Caco-2 (cell line): Measurements from ENCODE around the gene CENPP. TPM values are rescaled to one million over a fixed set of nuclear protein-coding genes. Genes with fewer than 3 reads are reported as not detected.

Experiments used
- BruUV-seq: library from RNA; stranded (reverse); fragments of 400-500 nt; replicated peaks from 2 replicates; lab custom pipeline; 2021; lab: Mats Ljungman, UMichigan
- CTCF ChIA-PET: fragments of 300-600 bp; sonication (Branson Sonifier 250); formaldehyde crosslinking; loops from one replicate; lab custom pipeline; 2022; ENCODE audit warnings: antibody characterized with exemption; lab: Charles Lee
- POLR2A ChIA-PET: fragments of 300-600 bp; sonication (Branson Sonifier 250); formaldehyde crosslinking; loops from one replicate; lab custom pipeline; 2022; ENCODE audit warnings: antibody characterized with exemption; lab: Charles Lee
- DNase-seq, 2 experiments: peaks; one replicate each; pipeline versions ENCODE4 v3.0.0 to v3.0.0-alpha.2; 2020 to 2022
- H3K27me3 ChIP-seq: replicated peaks from 2 replicates; pipeline ENCODE4 v1.6.0; 2011; ENCODE audit warnings: low read length; ENCODE audit not compliant: control insufficient read depth, insufficient read depth
- H3K36me3 ChIP-seq: 2 replicates; pipeline ENCODE4 v1.5.1; 2011; ENCODE audit warnings: low read length; ENCODE audit not compliant: control insufficient read depth, insufficient read depth
- H3K4me1 ChIP-seq: fragments of 250-450 bp; sonication (Bioruptor Pico); 2 replicates; pipeline ENCODE4 v1.5.1; 2020; ENCODE audit warnings: mild to moderate bottlenecking
- H3K4me3 ChIP-seq: 2 replicates; pipeline ENCODE4 v1.5.1; 2011; ENCODE audit warnings: low read depth, mild to moderate bottlenecking, control low read depth, low read length
- H3K9me3 ChIP-seq: fragments of 250-450 bp; sonication (Bioruptor Pico); 2 replicates; pipeline ENCODE4 v1.5.1; 2020; ENCODE audit warnings: mild to moderate bottlenecking, moderate library complexity
- H3K27ac Mint-ChIP-seq: one replicate; pipeline ENCODE4 v1.8.0; 2022; ENCODE audit warnings: mixed read lengths; ENCODE audit not compliant: unreplicated experiment
- H3K27me3 Mint-ChIP-seq: one replicate; pipeline ENCODE4 v1.8.0; 2022; ENCODE audit warnings: mixed read lengths; ENCODE audit not compliant: insufficient read depth, unreplicated experiment
- H3K36me3 Mint-ChIP-seq: one replicate; pipeline ENCODE4 v1.8.0; 2022; ENCODE audit warnings: mild to moderate bottlenecking, mixed read lengths; ENCODE audit not compliant: insufficient read depth, unreplicated experiment
- H3K4me1 Mint-ChIP-seq: one replicate; pipeline ENCODE4 v1.8.0; 2022; ENCODE audit warnings: low read depth, mixed read lengths; ENCODE audit not compliant: unreplicated experiment
- H3K4me3 Mint-ChIP-seq: one replicate; pipeline ENCODE4 v1.8.0; 2022; ENCODE audit warnings: mild to moderate bottlenecking, moderate library complexity, mixed read lengths; ENCODE audit not compliant: unreplicated experiment
- H3K9me3 Mint-ChIP-seq: one replicate; pipeline ENCODE4 v1.8.0; 2022; ENCODE audit warnings: mixed read lengths; ENCODE audit not compliant: unreplicated experiment
- CTCF ChIP-seq, 2 experiments: fragments of 200-600 bp in 1 of 2; IDR thresholded peaks; 1 replicate in 1 of 2; 2 replicates in 1 of 2; pipeline versions ENCODE4 v1.5.1 to v1.8.0; 2011 to 2022; ENCODE audit warnings: antibody characterized with exemption in 1 of 2, control low read depth in 1 of 2, inconsistent platforms in 1 of 2, low read depth in 1 of 2, low read length in 1 of 2, mild to moderate bottlenecking in 1 of 2, moderate library complexity in 1 of 2; ENCODE audit not compliant: insufficient read depth in 1 of 2, severe bottlenecking in 1 of 2, unreplicated experiment in 1 of 2
- intact Hi-C: fragments of 100-400 bp; cut with micrococcal nuclease; formaldehyde crosslinking; loops from one replicate; pipeline ENCODE4 v1.10.0; 2022; ENCODE audit not compliant: unreplicated experiment
- total RNA-seq: library from RNA; stranded (reverse); gene quantifications from 2 replicates; pipeline ENCODE4 v1.2.3, GENCODE V29; 2022

CENPP gene
- total RNA-seq, 1 experiment from 2014 or later: 7.6 TPM

GRCh38 chr9:92641092-92641809 lies 315.5 kb downstream of the CENPP start:
- no TSS peak for BruUV-seq
- H3K36me3 ChIP-seq: no peaks in the 10 kb centered on the region
- no peak for TF ChIP-seq CTCF (IDR thresholded peaks at IDR 0.05; ENCODE audit: insufficient read depth in 1 of 2, low read depth in 1 of 2, low read length in 1 of 2, severe bottlenecking in 1 of 2, unreplicated experiment in 1 of 2)
- H3K27me3 Mint-ChIP-seq: no peaks in the 10 kb centered on the region
- H3K4me3 ChIP-seq: no peak overlapping the region
- H3K27ac Mint-ChIP-seq: no peak overlapping the region
- H3K4me1 Mint-ChIP-seq: no peaks in the 10 kb centered on the region
- H3K36me3 Mint-ChIP-seq: peaks cover 16% of the 10 kb centered on the region
- no peak overlapping the region for H3K4me3 Mint-ChIP-seq
- H3K27me3 ChIP-seq: no peaks in the 10 kb centered on the region
- H3K4me1 ChIP-seq: no peaks in the 10 kb centered on the region
- ChIA-PET POLR2A (no interaction called here), CTCF (no interaction called here)
- H3K9me3 ChIP-seq: no peaks in the 10 kb centered on the region
- DNase-seq: no peak
- intact Hi-C loops: no loop called here
- H3K9me3 Mint-ChIP-seq: no peaks in the 10 kb centered on the region

GRCh38 chr9:92642041-92642451 lies 316.3 kb downstream of the CENPP start:
- no peaks in the 10 kb centered on the region for H3K9me3 ChIP-seq
- intact Hi-C loops: no loop called here
- Mint-ChIP-seq H3K4me3 (no peak overlapping the region), H3K36me3 (peaks cover 15% of the 10 kb centered on the region), H3K27ac (no peak overlapping the region), H3K4me1 (no peaks in the 10 kb centered on the region), H3K27me3 (no peaks in the 10 kb centered on the region), H3K9me3 (no peaks in the 10 kb centered on the region)
- H3K4me1 ChIP-seq: no peaks in the 10 kb centered on the region
- no peak for DNase-seq
- no peak overlapping the region for H3K4me3 ChIP-seq
- CTCF ChIA-PET: no interaction called here
- H3K27me3 ChIP-seq: no peaks in the 10 kb centered on the region
- POLR2A ChIA-PET: no interaction called here
- TF ChIP-seq CTCF (IDR thresholded peaks at IDR 0.05; ENCODE audit: insufficient read depth in 1 of 2, low read depth in 1 of 2, low read length in 1 of 2, severe bottlenecking in 1 of 2, unreplicated experiment in 1 of 2): no peak
- BruUV-seq: no TSS peak
- no peaks in the 10 kb centered on the region for H3K36me3 ChIP-seq

GRCh38 chr9:92642564-92642963 lies 316.8 kb downstream of the CENPP start:
- Mint-ChIP-seq H3K27ac (no peak overlapping the region), H3K4me3 (no peak overlapping the region)

More at GRCh38 chr9:92642564-92642963, 316.8 kb downstream of the CENPP start:
- no peaks in the 10 kb centered on the region for H3K9me3 ChIP-seq
- intact Hi-C loops: no loop called here
- H3K27me3 Mint-ChIP-seq: no peaks in the 10 kb centered on the region
- DNase-seq: no peak
- no peak for TF ChIP-seq CTCF (IDR thresholded peaks at IDR 0.05; ENCODE audit: insufficient read depth in 1 of 2, low read depth in 1 of 2, low read length in 1 of 2, severe bottlenecking in 1 of 2, unreplicated experiment in 1 of 2)
- H3K9me3 Mint-ChIP-seq: no peaks in the 10 kb centered on the region
- ChIA-PET CTCF (no interaction called here), POLR2A (no interaction called here)
- no peaks in the 10 kb centered on the region for H3K4me1 ChIP-seq
- BruUV-seq: no TSS peak
- H3K4me3 ChIP-seq: no peak overlapping the region
- H3K4me1 Mint-ChIP-seq: no peaks in the 10 kb centered on the region
- H3K27me3 ChIP-seq: no peaks in the 10 kb centered on the region
- no peaks in the 10 kb centered on the region for H3K36me3 ChIP-seq
- peaks cover 18% of the 10 kb centered on the region for H3K36me3 Mint-ChIP-seq
